CD14-positive monocyte (primary cell): ENCODE results near the gene SLC14A1. TPM values are rescaled to one million over a fixed set of nuclear protein-coding genes. Genes with fewer than 3 reads are reported as not detected.

Source experiments
- DNase-seq, 3 donors: peaks; one replicate each; pipeline ENCODE4 v3.0.0-alpha.2; 2011 to 2022
- H2AFZ ChIP-seq: 2 replicates; pipeline ENCODE4 v1.6.0; 2012; ENCODE audit warnings: mild to moderate bottlenecking, low read depth, low read length, inconsistent platforms; ENCODE audit not compliant: insufficient read depth, poor library complexity, severe bottlenecking
- H3K27ac ChIP-seq, 2 donors: 1 replicate in 1 of 2; 2 replicates in 1 of 2; pipeline ENCODE4 v1.5.1; 2012 to 2013; ENCODE audit warnings: low read length in 2 of 2, control low read depth in 1 of 2, inconsistent platforms in 1 of 2, low read depth in 1 of 2, mild to moderate bottlenecking in 1 of 2
- H3K27me3 ChIP-seq, 2 donors: one replicate each; pipeline versions ENCODE4 v1.6.0 to v1.6.1; 2011 to 2013; ENCODE audit warnings: low read length in 2 of 2; ENCODE audit not compliant: control insufficient read depth in 2 of 2, insufficient read depth in 2 of 2
- H3K36me3 ChIP-seq, 2 donors: replicated peaks in 1 of 2; 1 replicate in 1 of 2; 2 replicates in 1 of 2; pipeline versions ENCODE4 v1.5.1 to v1.6.1; 2012 to 2013; ENCODE audit warnings: low read length in 2 of 2, control low read depth in 1 of 2, inconsistent platforms in 1 of 2, mild to moderate bottlenecking in 1 of 2; ENCODE audit not compliant: insufficient read depth in 2 of 2, control insufficient read depth in 1 of 2
- H3K4me1 ChIP-seq, 2 donors: 1 replicate in 1 of 2; 2 replicates in 1 of 2; pipeline versions ENCODE4 v1.5.1 to v1.6.1; 2012 to 2013; ENCODE audit warnings: low read length in 2 of 2, control low read depth in 1 of 2, inconsistent platforms in 1 of 2, mild to moderate bottlenecking in 1 of 2, moderate library complexity in 1 of 2; ENCODE audit not compliant: insufficient read depth in 2 of 2, control insufficient read depth in 1 of 2
- H3K4me2 ChIP-seq: replicated peaks from 2 replicates; pipeline ENCODE3; 2012; ENCODE audit warnings: low read length, moderate library complexity, mild to moderate bottlenecking; ENCODE audit not compliant: poor library complexity, severe bottlenecking; ENCODE audit errors: extremely low read depth
- H3K4me3 ChIP-seq, 3 experiments: fragments of 200-600 bp in 1 of 3; sonication (generic) in 1 of 3; replicated peaks in 1 of 3; 1 replicate in 2 of 3; 2 replicates in 1 of 3; pipeline ENCODE4 v1.5.1; 2011 to 2013; ENCODE audit warnings: low read length in 3 of 3, mild to moderate bottlenecking in 3 of 3, control low read depth in 2 of 3, low read depth in 2 of 3, inconsistent platforms in 1 of 3, moderate library complexity in 1 of 3
- H3K79me2 ChIP-seq: 2 replicates; pipeline ENCODE4 v1.6.0; 2012; ENCODE audit warnings: mild to moderate bottlenecking, control low read depth, inconsistent platforms, low read length, moderate library complexity; ENCODE audit not compliant: insufficient read depth
- H3K9ac ChIP-seq: 2 replicates; pipeline ENCODE4 v1.6.0; 2017; ENCODE audit warnings: low read length, mild to moderate bottlenecking; ENCODE audit not compliant: insufficient read depth, poor library complexity, severe bottlenecking
- H3K9me3 ChIP-seq, 2 donors: replicated peaks in 1 of 2; 1 replicate in 1 of 2; 2 replicates in 1 of 2; pipeline versions ENCODE4 v1.5.1 to v1.6.1; 2012 to 2013; ENCODE audit warnings: low read length in 2 of 2, control low read depth in 1 of 2; ENCODE audit not compliant: control insufficient read depth in 1 of 2, insufficient read depth in 1 of 2
- H4K20me1 ChIP-seq: 2 replicates; pipeline ENCODE4 v1.6.0; 2012; ENCODE audit warnings: mild to moderate bottlenecking, low read length, control low read depth, moderate library complexity; ENCODE audit not compliant: insufficient read depth
- H3K27ac Mint-ChIP-seq, 7 donors: one replicate each; pipeline ENCODE4 v1.8.0; 2020; ENCODE audit warnings: mild to moderate bottlenecking in 7 of 7, mixed read lengths in 7 of 7, moderate library complexity in 6 of 7, inconsistent platforms in 2 of 7
- H3K27me3 Mint-ChIP-seq, 3 donors: one replicate each; pipeline ENCODE4 v1.8.0; 2021 to 2022; ENCODE audit warnings: low read depth in 3 of 3, mild to moderate bottlenecking in 3 of 3, mixed read lengths in 3 of 3, moderate library complexity in 3 of 3, inconsistent platforms in 1 of 3
- H3K36me3 Mint-ChIP-seq, 2 donors: one replicate each; pipeline ENCODE4 v1.8.0; 2020; ENCODE audit warnings: mixed read lengths in 2 of 2, inconsistent platforms in 1 of 2, mild to moderate bottlenecking in 1 of 2
- H3K4me1 Mint-ChIP-seq: one replicate; pipeline ENCODE4 v1.8.0; 2020; ENCODE audit warnings: mild to moderate bottlenecking, mixed read lengths
- H3K4me3 Mint-ChIP-seq, 2 donors: one replicate each; pipeline ENCODE4 v1.8.0; 2020; ENCODE audit warnings: mild to moderate bottlenecking in 2 of 2, mixed read lengths in 2 of 2, moderate library complexity in 1 of 2
- H3K9me3 Mint-ChIP-seq, 7 donors: one replicate each; pipeline ENCODE4 v1.8.0; 2020 to 2022; ENCODE audit warnings: mixed read lengths in 7 of 7, mild to moderate bottlenecking in 6 of 7, moderate library complexity in 6 of 7, inconsistent platforms in 2 of 7
- CTCF ChIP-seq: fragments of 200-600 bp; IDR thresholded peaks from one replicate; pipeline ENCODE4 v1.8.0; 2022; ENCODE audit warnings: antibody characterized with exemption, mild to moderate bottlenecking
- WGBS: methylation state at CpG from one replicate; pipeline ENCODE4 v1.1.5; 2013; ENCODE audit warnings: missing lambda C conversion rate; ENCODE audit not compliant: insufficient coverage; 5-methylcytosine and 5-hydroxymethylcytosine counted together
- intact Hi-C, 2 donors: fragments of 100-400 bp; cut with micrococcal nuclease; formaldehyde crosslinking; loops; one replicate each; pipeline versions ENCODE4 v1.15.0 to v1.15.1; 2023
- polyA plus RNA-seq, 3 donors: library from polyadenylated mRNA; depleted of rRNA in 1 of 3; unstranded in 2 of 3; stranded (reverse) in 1 of 3; fragments of 300-500 nt in 2 of 3; fragments of >200 nt in 1 of 3; fragmentation: Illumina TruSeq in 2 of 3; gene quantifications; 1 replicate in 2 of 3; 2 replicates in 1 of 3; pipeline ENCODE4 v1.2.3, GENCODE V29; 2012 to 2021

SLC14A1 gene
- polyA plus RNA-seq, 3 donors, result not detected

DNA sequence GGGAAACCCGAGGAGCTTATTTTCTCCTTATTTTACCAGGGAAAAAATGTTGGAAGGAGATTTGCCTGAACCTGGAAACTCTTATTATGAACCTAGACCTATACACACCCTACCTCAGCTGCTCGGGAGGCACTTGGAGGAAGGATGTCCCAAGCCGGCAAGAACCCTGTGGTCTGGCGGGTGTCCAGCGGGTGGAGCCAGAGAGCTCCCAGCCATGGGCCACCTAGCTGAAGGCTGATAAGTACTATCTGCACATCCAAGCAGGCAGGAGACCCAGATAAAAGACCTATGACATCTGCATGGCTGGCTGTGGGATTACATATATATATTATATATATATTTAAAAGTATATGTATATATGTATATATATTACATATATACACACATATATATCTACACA is 1.1 kb upstream of the SLC14A1 start:
- Histone ChIP-seq H3K27me3 (no peaks in the 10 kb centered on the region), H3K9ac (no peak overlapping the region), H3K4me2 (no peak overlapping the region), H4K20me1 (no peaks in the 10 kb centered on the region), H2AFZ (no peak overlapping the region), H3K4me1 (no peaks in the 10 kb centered on the region), H3K9me3 (no peaks in the 10 kb centered on the region), H3K4me3 (no peak overlapping the region), H3K36me3 (no peaks in the 10 kb centered on the region), H3K79me2 (no peaks in the 10 kb centered on the region), H3K27ac (no peak overlapping the region)
- Mint-ChIP-seq H3K27ac (no peak overlapping the region), H3K9me3 (no peaks in the 10 kb centered on the region), H3K27me3 (peaks cover 0 to 2% (median 2%) of the 10 kb centered on the region in 3 donors), H3K4me1 (peaks cover 2% of the 10 kb centered on the region), H3K4me3 (no peak overlapping the region), H3K36me3 (no peaks in the 10 kb centered on the region)
- DNase-seq, result peak; percentile 56 to 69 (median 62)
- intact Hi-C loops, result loop anchor here (2.0 to 5.0 kb wide), 2 partner anchors 114 kb away; no protein-coding TSS in a partner anchor
- TF ChIP-seq CTCF, result peak; percentile 94
- WGBS, result 0% methylated on average over 4 of the region's 5 CpGs

GRCh38 chr18:45724601-45725000 is 620 bp downstream of the SLC14A1 start:
- no peak for DNase-seq
- no peak overlapping the region for H3K9ac ChIP-seq

More at GRCh38 chr18:45724601-45725000, 620 bp downstream of the SLC14A1 start:
- Mint-ChIP-seq H3K36me3 (no peaks in the 10 kb centered on the region), H3K27ac (peak overlapping the region in 1 of 7 donors; percentile 49), H3K4me1 (peaks cover 2% of the 10 kb centered on the region), H3K4me3 (no peak overlapping the region), H3K9me3 (no peaks in the 10 kb centered on the region), H3K27me3 (peaks cover 0 to 2% (median 2%) of the 10 kb centered on the region in 3 donors)
- no peak for TF ChIP-seq CTCF
- no peaks in the 10 kb centered on the region for H4K20me1 ChIP-seq
- no peaks in the 10 kb centered on the region for H3K79me2 ChIP-seq
- intact Hi-C loops, result loop anchor here in 1 of 2 donors (5.0 kb wide), 1 partner anchor 113 kb away; no protein-coding TSS in a partner anchor
- WGBS, result 86% methylated on average over 2 of the region's 4 CpGs
- H3K4me1 ChIP-seq, result no peaks in the 10 kb centered on the region
- H3K4me2 ChIP-seq, result no peak overlapping the region
- no peak overlapping the region for H3K27ac ChIP-seq
- H2AFZ ChIP-seq, result peak overlapping the region; percentile 16
- H3K36me3 ChIP-seq, result no peaks in the 10 kb centered on the region
- H3K27me3 ChIP-seq, result no peaks in the 10 kb centered on the region
- H3K4me3 ChIP-seq, result no peak overlapping the region
- H3K9me3 ChIP-seq, result no peaks in the 10 kb centered on the region
